Spleen (tissue), 7 donors: Measurements from ENCODE around the gene CHST15.

Source experiments
- CTCF ChIP-seq, 11 experiments: fragments of 200-600 bp in 7 of 11; fragments of 450-650 bp in 4 of 11; sonication (generic) in 4 of 11; IDR thresholded peaks in 8 of 11; conservative IDR thresholded peaks in 3 of 11; 1 replicate in 7 of 11; 2 replicates in 4 of 11; pipeline versions ENCODE4 v1.4.0 to v1.8.0; 2016 to 2021; ENCODE audit warnings: antibody characterized with exemption in 11 of 11, inconsistent platforms in 4 of 11, mild to moderate bottlenecking in 1 of 11
- POLR2A ChIP-seq, 3 donors: fragments of 450-650 bp; IDR thresholded peaks; one replicate each; pipeline ENCODE4 v1.5.1; 2017; ENCODE audit warnings: antibody characterized with exemption in 3 of 3, mild to moderate bottlenecking in 1 of 3
- POLR2AphosphoS5 ChIP-seq, 3 donors: sonication (generic); formaldehyde crosslinking; IDR thresholded peaks; one replicate each; pipeline ENCODE4 v1.5.1; 2017; ENCODE audit warnings: antibody characterized with exemption in 3 of 3
- donor health status: DM: no; HTN: no; CAD: no; lungs with moderate emphysema.
- donor health status: DM: no; HTN: no; CAD: no.
- donor health status: DM: no; HTN: no; CAD: no.

- TF ChIP-seq CTCF (IDR thresholded peaks at IDR 0.05 in 8 of 11, conservative IDR thresholded peaks at IDR 0.05 in 3 of 11) (no peak), POLR2A (IDR thresholded peaks at IDR 0.05) (no peak), POLR2AphosphoS5 (IDR thresholded peaks at IDR 0.05) (no peak)
Observed at GRCh38 chr10:124012066-124012465, 81.3 kb downstream of the CHST15 start.
